ENCODE measurements around the gene CEMIP. TPM values are rescaled to one million over a fixed set of nuclear protein-coding genes. Genes with fewer than 3 reads are reported as not detected.

CEMIP gene
- total and polyA plus RNA-seq, 12 donors, result 0.01 to 1.9 (median 0.23) TPM; not detected in 1

DNA sequence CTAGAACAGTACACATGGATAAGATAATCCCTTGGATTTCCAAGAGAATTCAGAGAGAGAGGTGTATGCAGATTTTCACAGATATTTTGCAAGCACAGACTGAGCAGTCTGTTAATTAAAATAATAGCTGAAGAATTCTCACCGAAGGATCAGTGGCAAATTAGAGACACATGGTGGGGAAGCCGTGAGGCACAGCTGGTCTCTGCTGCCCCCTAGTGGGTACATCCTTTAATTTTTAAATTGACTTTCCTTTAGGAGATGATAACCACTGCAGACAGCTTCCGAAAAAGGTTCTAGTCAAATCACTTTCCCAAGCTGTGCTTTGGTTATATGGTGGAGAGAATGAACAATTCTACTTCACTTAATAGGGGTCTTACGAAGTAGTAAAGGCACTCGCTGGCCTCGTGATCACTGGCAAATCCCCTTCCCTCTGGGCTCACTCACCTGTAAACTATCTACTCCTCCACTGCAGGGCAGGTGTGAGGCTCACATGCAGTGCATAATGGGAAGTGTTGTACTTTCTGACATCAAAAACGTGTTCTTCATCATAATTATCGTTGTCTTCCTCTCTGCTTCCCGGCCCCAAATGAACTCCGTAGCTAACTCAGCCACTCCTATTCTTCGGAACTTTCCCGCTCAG, 191.0 kb downstream of the CEMIP start:
- H3K27ac ChIP-seq, result no peak overlapping the region
- H3K4me1 ChIP-seq, result peaks cover 0 to 15% (median 0%) of the 10 kb centered on the region in 9 donors
- no peak overlapping the region for H3K4me3 ChIP-seq
- TF ChIP-seq, protein P1, sequence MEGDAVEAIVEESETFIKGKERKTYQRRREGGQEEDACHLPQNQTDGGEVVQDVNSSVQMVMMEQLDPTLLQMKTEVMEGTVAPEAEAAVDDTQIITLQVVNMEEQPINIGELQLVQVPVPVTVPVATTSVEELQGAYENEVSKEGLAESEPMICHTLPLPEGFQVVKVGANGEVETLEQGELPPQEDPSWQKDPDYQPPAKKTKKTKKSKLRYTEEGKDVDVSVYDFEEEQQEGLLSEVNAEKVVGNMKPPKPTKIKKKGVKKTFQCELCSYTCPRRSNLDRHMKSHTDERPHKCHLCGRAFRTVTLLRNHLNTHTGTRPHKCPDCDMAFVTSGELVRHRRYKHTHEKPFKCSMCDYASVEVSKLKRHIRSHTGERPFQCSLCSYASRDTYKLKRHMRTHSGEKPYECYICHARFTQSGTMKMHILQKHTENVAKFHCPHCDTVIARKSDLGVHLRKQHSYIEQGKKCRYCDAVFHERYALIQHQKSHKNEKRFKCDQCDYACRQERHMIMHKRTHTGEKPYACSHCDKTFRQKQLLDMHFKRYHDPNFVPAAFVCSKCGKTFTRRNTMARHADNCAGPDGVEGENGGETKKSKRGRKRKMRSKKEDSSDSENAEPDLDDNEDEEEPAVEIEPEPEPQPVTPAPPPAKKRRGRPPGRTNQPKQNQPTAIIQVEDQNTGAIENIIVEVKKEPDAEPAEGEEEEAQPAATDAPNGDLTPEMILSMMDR (IDR thresholded peaks at IDR 0.05), result peak; percentile 76 to 97 (median 91)
- ATAC-seq (peak in 7 of 8 donors; percentile 46 to 83 (median 74)), DNase-seq (peak; percentile 33 to 69)
- peaks cover 0 to 7% (median 0%) of the 10 kb centered on the region in 11 donors for H3K9me3 ChIP-seq
- 54 to 58% methylated on average over 12 of the region's 12 CpGs for WGBS, 2 donors
- no peaks in the 10 kb centered on the region for H3K27me3 ChIP-seq
- peaks cover 0 to 56% (median 0%) of the 10 kb centered on the region in 9 donors for H3K36me3 ChIP-seq
- intact Hi-C loops (cut with DNase I), result loop anchor here in 8 of 10 donors (1.0 to 10.0 kb wide), 10 partner anchors 188 to 518 kb away; partner anchors contain the start of genes CEMIP (in 3 of the 8) and ABHD17C (in 1 of the 8)

DNA sequence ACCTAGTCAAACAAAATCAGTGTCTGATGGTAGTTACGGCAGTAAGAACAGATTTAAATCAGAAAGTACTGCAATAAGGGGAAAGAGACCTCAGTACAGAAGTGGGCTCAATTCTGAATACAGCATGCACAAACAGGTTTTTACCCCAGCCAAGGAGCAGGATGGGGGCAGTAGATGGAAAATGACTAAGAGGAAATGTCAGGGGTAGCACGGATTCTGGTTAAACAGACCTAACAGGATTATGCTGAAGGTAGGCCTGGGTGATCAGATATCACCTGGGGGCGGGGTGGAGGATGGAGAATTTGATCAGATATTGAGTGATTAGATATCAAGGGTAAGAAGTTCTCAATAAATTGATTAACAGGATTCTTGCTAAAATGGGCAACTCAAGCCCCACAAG, 191.5 kb downstream of the CEMIP start:
- WGBS, 2 donors, result 90 to 94% methylated on average over 3 of the region's 3 CpGs
- Histone ChIP-seq H3K4me1 (peaks cover 0 to 15% (median 0%) of the 10 kb centered on the region in 9 donors), H3K9me3 (peaks cover 0 to 2% (median 0%) of the 10 kb centered on the region in 11 donors), H3K27ac (no peak overlapping the region), H3K36me3 (peaks cover 0 to 53% (median 0%) of the 10 kb centered on the region in 9 donors), H3K4me3 (no peak overlapping the region), H3K27me3 (no peaks in the 10 kb centered on the region)
- DNase-seq, result no peak
- TF ChIP-seq, protein P1 (IDR thresholded peaks at IDR 0.05), result no peak
- no peak for ATAC-seq
- intact Hi-C loops (cut with DNase I), result loop anchor here in 8 of 10 donors (1.0 to 10.0 kb wide), 10 partner anchors 188 to 518 kb away; partner anchors contain the start of genes CEMIP (in 3 of the 8) and ABHD17C (in 1 of the 8)

- intact Hi-C loops (cut with DNase I), result loop anchor here in 8 of 10 donors (2.0 to 10.0 kb wide), 8 partner anchors 189 to 519 kb away; partner anchors contain the start of genes CEMIP (in 3 of the 8) and ABHD17C (in 1 of the 8)
Measured at GRCh38 chr15:80971143-80971542, 192.0 kb downstream of the CEMIP start.

DNA sequence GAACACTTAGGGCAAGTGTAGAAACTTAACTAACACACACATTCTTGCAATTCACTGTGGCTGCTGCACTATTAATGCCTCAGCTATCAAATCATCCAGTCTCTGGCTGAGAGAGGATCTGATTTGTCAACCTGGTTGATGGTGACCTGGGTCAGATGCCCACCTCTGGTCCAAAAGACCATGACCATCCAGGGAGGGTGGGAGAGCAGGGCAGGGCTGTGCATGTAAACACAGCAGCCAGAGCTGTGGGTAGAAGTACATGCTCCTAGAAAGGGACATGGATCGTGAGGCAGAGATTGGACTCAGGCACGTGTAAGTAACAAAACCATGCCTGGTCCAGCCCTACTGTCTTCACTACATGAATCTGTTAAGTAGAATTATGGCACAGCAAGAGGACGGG, 193.1 kb downstream of the CEMIP start:
- ATAC-seq (no peak), DNase-seq (no peak)
- WGBS, 2 donors, result 89 to 96% methylated on average over 3 of the region's 3 CpGs
- peaks cover 0 to 47% (median 0%) of the 10 kb centered on the region in 9 donors for H3K36me3 ChIP-seq
- TF ChIP-seq, protein P1 (IDR thresholded peaks at IDR 0.05), result no peak
- peaks cover 0 to 22% (median 1%) of the 10 kb centered on the region in 9 donors for H3K4me1 ChIP-seq
- intact Hi-C loops (cut with DNase I), result loop anchor here in 8 of 10 donors (5.0 to 10.0 kb wide), 6 partner anchors 190 to 520 kb away; partner anchors contain the start of genes CEMIP (in 2 of the 8) and ABHD17C (in 1 of the 8)
- H3K27ac ChIP-seq, result no peak overlapping the region
- no peak overlapping the region for H3K4me3 ChIP-seq
- H3K27me3 ChIP-seq, result no peaks in the 10 kb centered on the region
- H3K9me3 ChIP-seq, result no peaks in the 10 kb centered on the region

More at GRCh38 chr15:80971143-80971542, 192.0 kb downstream of the CEMIP start:
- Histone ChIP-seq H3K27me3 (no peaks in the 10 kb centered on the region), H3K4me1 (peaks cover 0 to 15% (median 0%) of the 10 kb centered on the region in 9 donors), H3K9me3 (no peaks in the 10 kb centered on the region), H3K27ac (no peak overlapping the region), H3K4me3 (no peak overlapping the region), H3K36me3 (peaks cover 0 to 51% (median 0%) of the 10 kb centered on the region in 9 donors)
- DNase-seq (no peak), ATAC-seq (no peak)
- 76 to 83% methylated on average over 2 of the region's 2 CpGs for WGBS, 2 donors
- TF ChIP-seq, protein P1 (IDR thresholded peaks at IDR 0.05), result no peak

All from heart right ventricle (tissue), 16 donors.